Lower lobe of right lung (tissue), 2 donors: Measurements from ENCODE around the gene GPX1. TPM values are rescaled to one million over a fixed set of nuclear protein-coding genes. Genes with fewer than 3 reads are reported as not detected.
"Not testable (repeated sequence)": the region's sequence is repeated elsewhere in the genome, so short reads cannot be mapped to it uniquely, and the experiment has no call there.

ENCODE experiments used
- ATAC-seq, 2 donors: fragments of 200-7000 bp; cut with Tn5 transposase; one replicate each; pipeline ENCODE4 v1.9.1; 2020 to 2022; ENCODE audit warnings: mild to moderate bottlenecking in 2 of 2, moderate library complexity in 2 of 2
- DNase-seq: peaks from one replicate; pipeline ENCODE4 v3.0.0-alpha.2; 2020
- H3K27ac ChIP-seq: fragments of 200-600 bp; one replicate; pipeline ENCODE4 v1.8.0; 2022
- H3K27me3 ChIP-seq: fragments of 200-600 bp; one replicate; pipeline ENCODE4 v1.8.0; 2022; ENCODE audit warnings: low read depth
- H3K36me3 ChIP-seq: fragments of 200-600 bp; one replicate; pipeline ENCODE4 v1.8.0; 2022; ENCODE audit warnings: mild to moderate bottlenecking
- H3K4me1 ChIP-seq: fragments of 200-600 bp; one replicate; pipeline ENCODE4 v1.8.0; 2022
- H3K4me3 ChIP-seq: fragments of 200-600 bp; one replicate; pipeline ENCODE4 v1.8.0; 2022; ENCODE audit warnings: mild to moderate bottlenecking
- H3K9me3 ChIP-seq: fragments of 200-600 bp; one replicate; pipeline ENCODE4 v1.8.0; 2022
- CTCF ChIP-seq: fragments of 200-600 bp; IDR thresholded peaks from one replicate; pipeline ENCODE4 v1.8.0; 2022; ENCODE audit warnings: antibody characterized with exemption, mild to moderate bottlenecking
- intact Hi-C: fragments of 100-400 bp; cut with DNase I; formaldehyde crosslinking; loops from one replicate; pipeline ENCODE4 v1.11.0; 2022
- total RNA-seq: library from RNA; stranded (reverse); fragmentation: NEBNext Ultra II Directional; extraction: Animal tissue kit (Norgen Biotek cat#: 25700); gene quantifications from one replicate; pipeline ENCODE4 v1.2.1, GENCODE V29; 2021
- donor health status: DM: no; HTN: yes; CAD: no; lungs with severe emphysema.

The GPX1 gene
- total RNA-seq, 1 donor from 2014 or later = 450 TPM

- H3K27ac ChIP-seq = peak overlapping the region; percentile 81
- no peak for DNase-seq
- H3K4me1 ChIP-seq = peaks cover 62% of the 10 kb centered on the region
- peaks cover 27% of the 10 kb centered on the region for H3K36me3 ChIP-seq
- H3K4me3 ChIP-seq = no peak overlapping the region
- intact Hi-C loops = no loop called here
- no peak for TF ChIP-seq CTCF
- no peak for ATAC-seq
- no peaks in the 10 kb centered on the region for H3K9me3 ChIP-seq
- H3K27me3 ChIP-seq = no peaks in the 10 kb centered on the region
These were observed 5.2 kb downstream of the GPX1 start for GRCh38 chr3:49352890-49353421.

- TF ChIP-seq CTCF = no peak
- Histone ChIP-seq H3K9me3 (no peaks in the 10 kb centered on the region), H3K4me3 (no peak overlapping the region), H3K4me1 (peaks cover 68% of the 10 kb centered on the region), H3K36me3 (peaks cover 26% of the 10 kb centered on the region), H3K27ac (peak overlapping the region; percentile 81), H3K27me3 (no peaks in the 10 kb centered on the region)
- no peak for DNase-seq
- ATAC-seq = no peak
- intact Hi-C loops = no loop called here
These were observed 5.9 kb downstream of the GPX1 start for GRCh38 chr3:49352281-49352680.

GRCh38 chr3:49351521-49352011 lies 6.6 kb downstream of the GPX1 start:
- TF ChIP-seq CTCF = no peak
- DNase-seq (no peak), ATAC-seq (peak; percentile 24 to 43)
- H3K9me3 ChIP-seq = no peaks in the 10 kb centered on the region
- H3K27me3 ChIP-seq = no peaks in the 10 kb centered on the region
- intact Hi-C loops = no loop called here
- peaks cover 19% of the 10 kb centered on the region for H3K36me3 ChIP-seq
- H3K4me3 ChIP-seq = peak overlapping the region; percentile 5
- peaks cover 69% of the 10 kb centered on the region for H3K4me1 ChIP-seq
- H3K27ac ChIP-seq = peak overlapping the region; percentile 81

GRCh38 chr3:49349348-49350114 lies 8.6 kb downstream of the GPX1 start:
- DNase-seq = no peak
- Histone ChIP-seq H3K4me3 (no peak overlapping the region), H3K27me3 (no peaks in the 10 kb centered on the region), H3K4me1 (peaks cover 61% of the 10 kb centered on the region), H3K9me3 (no peaks in the 10 kb centered on the region), H3K36me3 (no peaks in the 10 kb centered on the region), H3K27ac (peak overlapping the region; percentile 46)
- ATAC-seq = peak in 1 of 2 donors; percentile 21
- intact Hi-C loops = no loop called here
- TF ChIP-seq CTCF = no peak

- peaks cover 70% of the 10 kb centered on the region for H3K4me1 ChIP-seq
- H3K36me3 ChIP-seq, H3K4me3 ChIP-seq, DNase-seq, H3K27me3 ChIP-seq, H3K9me3 ChIP-seq, intact Hi-C loops, ATAC-seq: not testable (repeated sequence)
- H3K27ac ChIP-seq = peak overlapping the region; percentile 99
These were observed 9.8 kb downstream of the GPX1 start for GRCh38 chr3:49348361-49348760.

GRCh38 chr3:49346797-49347251 lies 11.3 kb downstream of the GPX1 start:
- H3K9me3 ChIP-seq = no peaks in the 10 kb centered on the region
- intact Hi-C loops = no loop called here
- no peaks in the 10 kb centered on the region for H3K36me3 ChIP-seq
- peak in 1 of 2 donors; percentile 30 for ATAC-seq
- H3K4me3 ChIP-seq = no peak overlapping the region
- DNase-seq = no peak
- peak overlapping the region; percentile 99 for H3K27ac ChIP-seq
- peaks cover 78% of the 10 kb centered on the region for H3K4me1 ChIP-seq
- no peaks in the 10 kb centered on the region for H3K27me3 ChIP-seq
- TF ChIP-seq CTCF = no peak
